ENCODE measurements around the gene LMO7.

The LMO7 gene

DNA sequence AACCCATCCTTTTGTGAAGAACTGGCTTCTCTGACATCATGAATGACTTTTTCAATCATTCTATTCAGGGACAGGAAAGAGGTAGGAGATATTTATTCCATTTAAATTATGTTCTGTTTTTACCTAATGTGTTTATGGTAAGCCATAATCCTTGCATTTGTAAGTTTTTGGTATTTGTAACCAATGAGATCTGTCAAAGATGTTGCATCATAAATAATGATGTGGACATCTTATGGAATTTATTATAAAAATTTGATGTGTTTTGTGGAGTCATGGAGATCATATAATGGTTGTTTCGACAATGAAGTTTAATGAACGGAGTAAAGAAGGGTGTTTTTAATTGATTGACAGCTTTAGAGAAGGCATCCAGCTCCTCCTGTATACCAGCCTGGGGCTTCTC is 67.6 kb downstream of the LMO7 start:
- no peak overlapping the region for H3K4me3 ChIP-seq (ENCODE audit: low read length)
- H3K4me1 ChIP-seq (ENCODE audit: control insufficient read depth, insufficient read depth, low read length), result peaks cover 19% of the 10 kb centered on the region
- H3K9me3 ChIP-seq (ENCODE audit: control insufficient read depth, low read length), result no peaks in the 10 kb centered on the region
- H3K9ac ChIP-seq (ENCODE audit: low read length), result no peak overlapping the region
- H3K27me3 ChIP-seq (ENCODE audit: control insufficient read depth, insufficient read depth, low read length), result no peaks in the 10 kb centered on the region
- H3K36me3 ChIP-seq (ENCODE audit: control insufficient read depth, insufficient read depth, low read length), result no peaks in the 10 kb centered on the region

DNA sequence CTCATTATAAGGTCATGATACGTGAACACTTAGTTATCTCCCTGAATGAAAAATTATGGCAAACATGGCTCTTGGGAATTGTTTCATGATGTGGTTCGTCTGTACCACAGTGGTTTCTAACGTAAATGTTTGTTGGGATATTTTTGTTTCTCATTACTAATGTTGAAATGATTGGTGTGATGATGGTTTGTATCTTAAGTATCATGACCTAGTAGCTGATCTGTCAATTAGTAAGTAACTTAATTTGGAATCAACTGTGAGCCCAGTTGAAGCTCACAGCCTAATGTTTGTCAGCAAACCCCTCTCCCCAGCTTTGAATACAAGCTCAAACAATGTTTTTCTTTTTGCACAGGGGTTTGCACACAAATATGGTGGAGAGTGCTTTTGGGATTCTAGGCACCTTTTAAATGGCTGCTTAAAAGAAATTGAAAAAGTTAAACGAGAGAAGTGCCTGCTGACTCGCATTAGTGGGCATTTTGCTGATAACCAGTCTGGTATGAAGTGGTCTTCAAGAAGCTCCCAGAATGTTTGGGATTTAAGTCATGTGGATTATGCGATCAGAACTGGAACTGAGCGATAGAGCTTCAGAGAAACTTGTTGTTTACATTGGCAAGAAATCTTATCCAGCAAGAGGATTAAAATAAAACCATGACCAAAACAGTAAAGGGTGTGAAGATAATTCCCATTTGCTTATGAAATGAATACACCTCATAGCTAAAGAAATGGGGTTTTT is 68.2 kb downstream of the LMO7 start:
- H3K9ac ChIP-seq (ENCODE audit: low read length), result peak overlapping the region; percentile 73
- peaks cover 19% of the 10 kb centered on the region for H3K4me1 ChIP-seq (ENCODE audit: control insufficient read depth, insufficient read depth, low read length)
- no peaks in the 10 kb centered on the region for H3K9me3 ChIP-seq (ENCODE audit: control insufficient read depth, low read length)
- no peaks in the 10 kb centered on the region for H3K27me3 ChIP-seq (ENCODE audit: control insufficient read depth, insufficient read depth, low read length)
- no peak overlapping the region for H3K4me3 ChIP-seq (ENCODE audit: low read length)
- H3K36me3 ChIP-seq (ENCODE audit: control insufficient read depth, insufficient read depth, low read length), result no peaks in the 10 kb centered on the region

DNA sequence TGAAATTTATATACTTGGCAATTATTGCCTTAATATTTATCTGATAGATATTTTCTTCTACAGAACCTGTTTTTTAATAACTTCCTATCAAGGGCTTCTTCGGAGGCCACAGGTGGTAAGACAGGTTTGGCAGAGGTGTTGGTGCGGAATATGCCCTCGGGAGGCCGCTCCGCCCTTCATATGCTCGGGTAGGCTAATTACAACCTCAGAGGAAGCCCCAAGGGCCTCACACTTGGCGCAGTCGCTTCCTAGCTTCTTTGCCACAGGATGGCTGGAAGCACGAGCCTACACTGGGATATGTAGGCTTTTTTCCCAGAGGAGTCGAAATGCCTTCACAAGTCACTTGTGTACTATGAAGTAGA is 68.8 kb downstream of the LMO7 start:
- no peaks in the 10 kb centered on the region for H3K9me3 ChIP-seq (ENCODE audit: control insufficient read depth, low read length)
- H3K9ac ChIP-seq (ENCODE audit: low read length), result peak overlapping the region; percentile 73
- peaks cover 19% of the 10 kb centered on the region for H3K4me1 ChIP-seq (ENCODE audit: control insufficient read depth, insufficient read depth, low read length)
- H3K27me3 ChIP-seq (ENCODE audit: control insufficient read depth, insufficient read depth, low read length), result no peaks in the 10 kb centered on the region
- no peaks in the 10 kb centered on the region for H3K36me3 ChIP-seq (ENCODE audit: control insufficient read depth, insufficient read depth, low read length)
- H3K4me3 ChIP-seq (ENCODE audit: low read length), result peak overlapping the region; percentile 20

DNA sequence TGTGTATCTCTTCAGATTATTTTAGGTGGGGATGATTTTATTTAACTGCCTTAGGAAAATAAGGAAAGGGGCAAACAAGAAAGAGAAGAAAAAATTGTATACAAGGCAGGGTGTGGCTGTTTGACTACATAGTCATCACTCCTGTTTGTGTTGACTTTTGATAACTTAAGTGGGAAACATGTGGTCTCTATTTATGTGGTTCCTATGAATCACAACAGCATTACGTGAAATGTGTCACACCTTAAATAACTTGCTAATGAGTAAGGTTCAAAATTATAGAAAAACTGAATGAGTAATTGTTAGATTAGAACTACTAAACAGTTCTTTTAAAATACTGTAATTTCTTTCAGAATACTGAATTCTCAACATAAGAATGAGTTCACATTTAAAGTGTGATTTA is 69.3 kb downstream of the LMO7 start:
- H3K9me3 ChIP-seq (ENCODE audit: control insufficient read depth, low read length), result no peaks in the 10 kb centered on the region
- H3K36me3 ChIP-seq (ENCODE audit: control insufficient read depth, insufficient read depth, low read length), result no peaks in the 10 kb centered on the region
- H3K4me1 ChIP-seq (ENCODE audit: control insufficient read depth, insufficient read depth, low read length), result peaks cover 19% of the 10 kb centered on the region
- peak overlapping the region; percentile 20 for H3K4me3 ChIP-seq (ENCODE audit: low read length)
- no peaks in the 10 kb centered on the region for H3K27me3 ChIP-seq (ENCODE audit: control insufficient read depth, insufficient read depth, low read length)
- peak overlapping the region; percentile 73 for H3K9ac ChIP-seq (ENCODE audit: low read length)

DNA sequence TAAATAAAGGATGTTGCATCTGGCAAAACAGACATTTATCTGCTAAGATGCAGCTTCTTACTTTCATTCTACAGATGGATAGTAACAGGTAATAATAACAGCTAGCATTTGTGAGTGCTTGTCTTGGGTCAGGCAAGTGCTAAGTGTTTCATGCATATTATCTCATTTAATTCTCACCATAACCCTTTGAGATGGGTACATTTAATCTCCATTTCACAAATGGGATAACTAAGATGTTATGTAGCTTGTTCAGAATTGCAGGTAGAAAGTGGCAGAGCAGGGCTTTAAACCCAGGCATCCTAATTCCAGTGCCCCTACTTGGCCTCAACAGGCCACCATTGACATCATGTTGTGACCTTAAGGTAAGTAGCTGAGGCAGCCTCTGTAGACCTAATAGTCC is 69.8 kb downstream of the LMO7 start:
- H3K4me1 ChIP-seq (ENCODE audit: control insufficient read depth, insufficient read depth, low read length), result peaks cover 19% of the 10 kb centered on the region
- H3K4me3 ChIP-seq (ENCODE audit: low read length), result no peak overlapping the region
- H3K9ac ChIP-seq (ENCODE audit: low read length), result no peak overlapping the region
- no peaks in the 10 kb centered on the region for H3K36me3 ChIP-seq (ENCODE audit: control insufficient read depth, insufficient read depth, low read length)
- H3K9me3 ChIP-seq (ENCODE audit: control insufficient read depth, low read length), result no peaks in the 10 kb centered on the region
- H3K27me3 ChIP-seq (ENCODE audit: control insufficient read depth, insufficient read depth, low read length), result no peaks in the 10 kb centered on the region

DNA sequence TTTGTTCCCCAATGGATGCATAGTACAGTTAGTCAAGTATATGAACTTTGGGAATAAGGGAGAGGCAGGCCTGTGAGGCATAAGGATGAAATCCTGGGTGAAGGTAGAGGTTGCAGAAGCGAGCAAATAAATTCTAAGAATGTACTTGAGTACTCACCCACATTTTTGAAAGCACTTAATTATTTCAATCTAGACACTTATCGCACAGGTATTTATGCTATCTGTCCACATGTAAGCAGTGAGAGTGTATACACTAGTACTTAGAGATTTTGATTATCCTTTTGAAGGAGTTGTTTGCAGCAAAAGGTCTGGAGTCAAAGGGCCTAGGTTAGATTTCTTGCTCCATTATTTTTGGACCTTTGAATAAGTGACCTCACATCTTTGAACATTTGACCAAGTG is 77.7 kb downstream of the LMO7 start:
- Histone ChIP-seq H3K9me3 (ENCODE audit: control insufficient read depth, low read length) (no peaks in the 10 kb centered on the region), H3K36me3 (ENCODE audit: control insufficient read depth, insufficient read depth, low read length) (no peaks in the 10 kb centered on the region), H3K4me1 (ENCODE audit: control insufficient read depth, insufficient read depth, low read length) (peaks cover 4% of the 10 kb centered on the region), H3K27me3 (ENCODE audit: control insufficient read depth, insufficient read depth, low read length) (no peaks in the 10 kb centered on the region), H3K9ac (ENCODE audit: low read length) (no peak overlapping the region), H3K4me3 (ENCODE audit: low read length) (no peak overlapping the region)

DNA sequence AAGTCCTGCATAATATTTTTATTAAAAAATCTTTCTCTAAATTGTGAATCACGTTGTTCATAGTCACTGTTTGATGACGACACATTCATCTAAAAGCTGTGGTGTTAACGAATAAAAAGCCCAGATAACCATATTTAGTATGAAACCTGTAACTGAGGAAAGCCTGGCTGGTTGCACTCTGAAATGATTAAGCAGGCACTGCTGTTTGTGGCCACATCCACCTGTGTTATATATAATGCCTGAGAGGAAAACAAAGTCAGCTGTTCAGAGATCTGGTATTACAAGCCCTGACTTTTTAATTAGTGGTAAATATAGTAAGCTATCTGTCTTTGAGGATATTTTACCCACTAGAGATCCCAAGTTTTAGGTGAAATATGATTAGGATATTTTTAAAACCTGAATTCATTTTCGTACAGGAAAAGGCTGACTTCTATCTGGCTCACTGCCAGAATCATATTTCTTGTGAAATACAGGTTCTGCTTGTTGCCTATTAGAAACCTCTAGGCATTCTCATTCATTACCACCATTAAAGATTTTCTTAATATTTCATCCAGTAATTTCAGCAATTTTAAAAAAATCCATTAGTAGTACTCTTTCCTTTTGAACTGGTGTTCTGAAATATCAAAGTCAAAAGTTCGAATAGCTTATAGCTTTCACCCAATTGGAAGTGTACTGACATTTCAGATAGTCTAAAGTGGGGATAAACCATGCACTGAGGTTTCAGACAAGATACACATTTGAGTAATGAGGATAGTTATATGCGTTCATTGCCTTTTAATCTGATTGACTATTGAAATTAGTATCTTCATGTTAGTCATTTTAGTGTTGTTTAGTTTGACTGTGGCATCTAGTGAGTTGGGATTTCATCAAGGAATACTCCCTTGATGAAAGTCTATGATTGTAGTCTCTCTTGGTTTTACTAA is 79.7 kb downstream of the LMO7 start:
- no peak overlapping the region for H3K9ac ChIP-seq (ENCODE audit: low read length)
- H3K9me3 ChIP-seq (ENCODE audit: control insufficient read depth, low read length), result no peaks in the 10 kb centered on the region
- H3K27me3 ChIP-seq (ENCODE audit: control insufficient read depth, insufficient read depth, low read length), result no peaks in the 10 kb centered on the region
- H3K4me3 ChIP-seq (ENCODE audit: low read length), result no peak overlapping the region
- no peaks in the 10 kb centered on the region for H3K36me3 ChIP-seq (ENCODE audit: control insufficient read depth, insufficient read depth, low read length)
- peaks cover 4% of the 10 kb centered on the region for H3K4me1 ChIP-seq (ENCODE audit: control insufficient read depth, insufficient read depth, low read length)

DNA sequence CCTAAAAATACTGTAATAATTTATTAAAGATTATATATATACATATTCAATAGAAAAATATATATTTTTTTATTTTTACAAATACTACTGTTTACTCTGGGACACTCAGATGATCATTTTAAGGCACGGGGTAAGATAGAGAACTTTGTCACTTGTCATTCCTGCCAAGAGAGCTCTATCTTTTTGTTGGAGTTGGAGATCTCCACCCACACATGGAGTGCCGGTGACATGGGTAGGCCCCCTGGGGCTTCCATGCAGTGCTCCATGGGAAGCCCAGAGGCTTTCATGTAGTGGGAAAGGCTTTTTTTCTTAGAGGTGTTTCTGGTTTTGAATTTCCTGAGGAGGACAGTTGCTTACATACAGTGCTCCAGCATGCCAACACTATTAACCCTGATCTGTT is 81.4 kb downstream of the LMO7 start:
- H3K27me3 ChIP-seq (ENCODE audit: control insufficient read depth, insufficient read depth, low read length), result no peaks in the 10 kb centered on the region
- H3K4me3 ChIP-seq (ENCODE audit: low read length), result no peak overlapping the region
- no peaks in the 10 kb centered on the region for H3K9me3 ChIP-seq (ENCODE audit: control insufficient read depth, low read length)
- no peak overlapping the region for H3K9ac ChIP-seq (ENCODE audit: low read length)
- no peaks in the 10 kb centered on the region for H3K36me3 ChIP-seq (ENCODE audit: control insufficient read depth, insufficient read depth, low read length)
- peaks cover 4% of the 10 kb centered on the region for H3K4me1 ChIP-seq (ENCODE audit: control insufficient read depth, insufficient read depth, low read length)

DNA sequence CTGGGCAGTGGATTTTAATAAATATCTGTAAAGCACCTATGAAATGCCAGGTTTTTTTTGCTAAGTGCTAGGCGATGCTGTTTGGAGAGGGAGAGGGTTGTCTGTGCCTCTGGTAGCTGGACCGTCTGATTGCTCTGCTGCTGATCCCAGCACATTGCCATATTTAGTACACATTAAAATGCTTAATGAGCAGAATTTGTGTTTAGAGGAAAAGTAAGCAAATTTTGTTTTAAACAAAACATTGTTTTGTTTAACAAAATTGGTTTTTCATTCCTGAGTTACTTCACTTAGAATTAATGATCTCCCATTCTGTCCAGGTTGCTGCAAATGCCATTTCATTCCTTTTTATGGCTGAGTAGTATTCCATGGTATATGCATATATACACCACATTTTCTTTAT is 85.2 kb downstream of the LMO7 start:
- Histone ChIP-seq H3K4me3 (ENCODE audit: low read length) (no peak overlapping the region), H3K36me3 (ENCODE audit: control insufficient read depth, insufficient read depth, low read length) (no peaks in the 10 kb centered on the region), H3K4me1 (ENCODE audit: control insufficient read depth, insufficient read depth, low read length) (peaks cover 20% of the 10 kb centered on the region), H3K27me3 (ENCODE audit: control insufficient read depth, insufficient read depth, low read length) (no peaks in the 10 kb centered on the region), H3K9ac (ENCODE audit: low read length) (no peak overlapping the region), H3K9me3 (ENCODE audit: control insufficient read depth, low read length) (no peaks in the 10 kb centered on the region)

DNA sequence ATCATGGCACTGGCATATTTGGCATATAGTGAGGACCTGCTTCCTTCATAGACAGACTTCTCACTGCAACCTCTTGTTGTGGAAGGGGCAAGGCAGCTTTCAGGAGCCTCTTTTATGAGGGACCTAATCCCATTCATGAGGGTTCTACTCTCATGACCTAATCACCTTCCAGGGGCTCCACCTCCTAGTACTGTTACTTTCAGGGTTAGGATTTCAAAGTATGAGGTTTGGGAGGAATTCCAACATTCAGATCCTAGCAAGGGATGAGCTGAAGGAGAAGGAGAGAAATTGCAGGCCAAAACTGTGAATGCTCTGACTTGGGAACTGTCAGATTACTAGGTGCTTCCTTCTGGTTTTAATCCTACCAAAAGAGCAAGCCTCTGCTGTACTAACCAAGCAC is 87.8 kb downstream of the LMO7 start:
- Histone ChIP-seq H3K4me3 (ENCODE audit: low read length) (no peak overlapping the region), H3K4me1 (ENCODE audit: control insufficient read depth, insufficient read depth, low read length) (peaks cover 27% of the 10 kb centered on the region), H3K9me3 (ENCODE audit: control insufficient read depth, low read length) (no peaks in the 10 kb centered on the region), H3K9ac (ENCODE audit: low read length) (peak overlapping the region; percentile 48), H3K36me3 (ENCODE audit: control insufficient read depth, insufficient read depth, low read length) (no peaks in the 10 kb centered on the region), H3K27me3 (ENCODE audit: control insufficient read depth, insufficient read depth, low read length) (no peaks in the 10 kb centered on the region)

DNA sequence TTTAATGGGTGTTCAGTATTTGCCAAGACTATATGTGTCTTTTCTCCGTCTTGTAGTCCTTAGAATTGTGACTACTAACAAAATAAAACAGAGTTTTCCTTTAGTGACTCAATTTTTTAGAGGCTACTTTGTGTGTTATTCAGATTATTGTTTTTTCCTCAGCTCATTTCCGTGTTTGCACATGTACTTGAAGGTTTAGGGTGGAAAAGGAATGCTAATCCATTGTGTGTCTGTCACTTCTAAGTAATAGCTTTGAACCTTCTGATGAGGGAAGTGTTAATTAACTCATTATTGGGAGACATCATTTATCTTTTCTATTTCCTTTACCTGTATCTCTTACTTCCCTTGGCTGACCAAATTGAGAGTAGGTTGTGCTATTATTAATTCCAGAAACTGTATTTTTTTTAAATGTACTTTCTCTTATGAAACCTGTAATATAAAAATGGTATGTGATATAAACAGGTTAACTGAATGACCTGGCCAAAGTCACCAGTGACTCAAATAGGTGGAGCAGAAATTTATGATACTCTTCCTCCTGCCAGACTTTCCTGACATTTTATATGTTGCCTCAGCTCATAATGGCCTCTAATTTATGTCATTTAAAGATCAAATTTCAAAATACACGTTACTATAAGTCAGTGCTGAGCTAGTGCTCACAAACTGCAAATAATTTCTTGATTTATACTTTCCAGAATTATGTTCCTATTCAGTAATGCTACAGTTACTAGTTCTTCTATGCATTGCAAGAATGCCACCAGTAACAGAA is 88.8 kb downstream of the LMO7 start:
- peak overlapping the region; percentile 30 for H3K9ac ChIP-seq (ENCODE audit: low read length)
- H3K9me3 ChIP-seq (ENCODE audit: control insufficient read depth, low read length), result no peaks in the 10 kb centered on the region
- H3K27me3 ChIP-seq (ENCODE audit: control insufficient read depth, insufficient read depth, low read length), result no peaks in the 10 kb centered on the region
- H3K4me3 ChIP-seq (ENCODE audit: low read length), result no peak overlapping the region
- peaks cover 27% of the 10 kb centered on the region for H3K4me1 ChIP-seq (ENCODE audit: control insufficient read depth, insufficient read depth, low read length)
- H3K36me3 ChIP-seq (ENCODE audit: control insufficient read depth, insufficient read depth, low read length), result no peaks in the 10 kb centered on the region

DNA sequence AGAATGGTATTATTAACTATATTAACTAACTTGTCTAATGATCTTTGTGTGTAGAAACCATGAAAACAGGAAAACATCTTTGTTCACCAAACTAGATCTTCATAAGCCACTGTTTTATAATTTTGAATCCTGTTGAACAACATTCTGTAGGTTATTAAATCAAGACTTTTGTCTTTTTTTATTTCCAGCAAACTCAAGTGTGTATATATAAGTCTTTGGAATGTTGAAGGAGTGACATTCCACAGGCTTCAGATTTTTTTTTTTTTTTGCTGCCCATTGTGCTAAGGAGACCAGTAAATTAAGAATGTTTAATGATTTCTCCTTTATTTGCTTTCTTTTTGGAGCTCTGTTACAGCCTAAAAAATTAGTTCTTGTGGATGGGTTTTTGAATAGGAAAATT is 89.6 kb downstream of the LMO7 start:
- Histone ChIP-seq H3K9ac (ENCODE audit: low read length) (peak overlapping the region; percentile 30), H3K9me3 (ENCODE audit: control insufficient read depth, low read length) (no peaks in the 10 kb centered on the region), H3K36me3 (ENCODE audit: control insufficient read depth, insufficient read depth, low read length) (no peaks in the 10 kb centered on the region), H3K27me3 (ENCODE audit: control insufficient read depth, insufficient read depth, low read length) (no peaks in the 10 kb centered on the region), H3K4me1 (ENCODE audit: control insufficient read depth, insufficient read depth, low read length) (peaks cover 27% of the 10 kb centered on the region), H3K4me3 (ENCODE audit: low read length) (no peak overlapping the region)

Data from mucosa of stomach (tissue), 1 donor.